ENCODE results near the gene GPR15. TPM values are rescaled to one million over a fixed set of nuclear protein-coding genes. Genes with fewer than 3 reads are reported as not detected.

GPR15 gene
- total RNA-seq, 1 donor: not detected

GRCh38 chr3:98529856-98530459, 1.8 kb upstream of the GPR15 start:
- no peak overlapping the region for H3K4me3 ChIP-seq (ENCODE audit: low read depth, low read length)
- TF ChIP-seq, protein P1, sequence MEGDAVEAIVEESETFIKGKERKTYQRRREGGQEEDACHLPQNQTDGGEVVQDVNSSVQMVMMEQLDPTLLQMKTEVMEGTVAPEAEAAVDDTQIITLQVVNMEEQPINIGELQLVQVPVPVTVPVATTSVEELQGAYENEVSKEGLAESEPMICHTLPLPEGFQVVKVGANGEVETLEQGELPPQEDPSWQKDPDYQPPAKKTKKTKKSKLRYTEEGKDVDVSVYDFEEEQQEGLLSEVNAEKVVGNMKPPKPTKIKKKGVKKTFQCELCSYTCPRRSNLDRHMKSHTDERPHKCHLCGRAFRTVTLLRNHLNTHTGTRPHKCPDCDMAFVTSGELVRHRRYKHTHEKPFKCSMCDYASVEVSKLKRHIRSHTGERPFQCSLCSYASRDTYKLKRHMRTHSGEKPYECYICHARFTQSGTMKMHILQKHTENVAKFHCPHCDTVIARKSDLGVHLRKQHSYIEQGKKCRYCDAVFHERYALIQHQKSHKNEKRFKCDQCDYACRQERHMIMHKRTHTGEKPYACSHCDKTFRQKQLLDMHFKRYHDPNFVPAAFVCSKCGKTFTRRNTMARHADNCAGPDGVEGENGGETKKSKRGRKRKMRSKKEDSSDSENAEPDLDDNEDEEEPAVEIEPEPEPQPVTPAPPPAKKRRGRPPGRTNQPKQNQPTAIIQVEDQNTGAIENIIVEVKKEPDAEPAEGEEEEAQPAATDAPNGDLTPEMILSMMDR (IDR thresholded peaks at IDR 0.05; ENCODE audit: insufficient read depth, low read depth, low read length): no peak
- DNase-seq (ENCODE audit: low read depth): no peak

- no peak overlapping the region for H3K4me3 ChIP-seq (ENCODE audit: low read depth, low read length)
- DNase-seq (ENCODE audit: low read depth): no peak
- TF ChIP-seq, protein P1 (IDR thresholded peaks at IDR 0.05; ENCODE audit: insufficient read depth, low read depth, low read length): no peak
Observed at GRCh38 chr3:98530676-98531075, 1.1 kb upstream of the GPR15 start.

DNA sequence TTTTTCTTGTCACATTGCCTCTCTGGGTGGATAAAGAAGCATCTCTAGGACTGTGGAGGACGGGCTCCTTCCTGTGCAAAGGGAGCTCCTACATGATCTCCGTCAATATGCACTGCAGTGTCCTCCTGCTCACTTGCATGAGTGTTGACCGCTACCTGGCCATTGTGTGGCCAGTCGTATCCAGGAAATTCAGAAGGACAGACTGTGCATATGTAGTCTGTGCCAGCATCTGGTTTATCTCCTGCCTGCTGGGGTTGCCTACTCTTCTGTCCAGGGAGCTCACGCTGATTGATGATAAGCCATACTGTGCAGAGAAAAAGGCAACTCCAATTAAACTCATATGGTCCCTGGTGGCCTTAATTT, 478 bp downstream of the GPR15 start:
- TF ChIP-seq, protein P1 (IDR thresholded peaks at IDR 0.05; ENCODE audit: insufficient read depth, low read depth, low read length): no peak
- no peak overlapping the region for H3K4me3 ChIP-seq (ENCODE audit: low read depth, low read length)
- DNase-seq (ENCODE audit: low read depth): no peak

- H3K4me3 ChIP-seq (ENCODE audit: low read depth, low read length): no peak overlapping the region
- TF ChIP-seq, protein P1 (IDR thresholded peaks at IDR 0.05; ENCODE audit: insufficient read depth, low read depth, low read length): no peak
- no peak for DNase-seq (ENCODE audit: low read depth)
Observed at GRCh38 chr3:98532709-98533571, 1.2 kb downstream of the GPR15 start.

GRCh38 chr3:98534168-98534567, 2.4 kb downstream of the GPR15 start:
- no peak overlapping the region for H3K4me3 ChIP-seq (ENCODE audit: low read depth, low read length)
- TF ChIP-seq, protein P1 (IDR thresholded peaks at IDR 0.05; ENCODE audit: insufficient read depth, low read depth, low read length): no peak
- DNase-seq (ENCODE audit: low read depth): no peak

DNA sequence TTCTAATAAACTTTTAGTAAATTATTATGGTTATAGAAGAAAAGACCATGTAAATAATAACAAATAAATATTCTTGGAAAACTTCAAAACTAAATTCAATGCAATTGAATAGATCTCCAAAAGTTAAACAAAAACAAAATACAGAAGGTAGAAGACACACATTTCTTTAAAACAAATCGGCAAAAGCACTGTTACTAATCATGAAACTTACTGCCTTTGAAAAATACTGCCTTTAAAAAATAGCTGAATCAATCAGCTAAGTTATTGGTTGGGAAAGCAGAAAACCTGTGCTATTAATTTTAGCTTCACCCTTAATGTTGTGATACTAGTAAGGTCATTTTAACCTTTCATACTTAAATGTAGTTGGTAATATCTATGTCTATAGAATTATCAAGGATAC, 3.0 kb downstream of the GPR15 start:
- TF ChIP-seq, protein P1 (IDR thresholded peaks at IDR 0.05; ENCODE audit: insufficient read depth, low read depth, low read length): no peak
- no peak for DNase-seq (ENCODE audit: low read depth)
- no peak overlapping the region for H3K4me3 ChIP-seq (ENCODE audit: low read depth, low read length)

Measured in fibroblast of villous mesenchyme (primary cell).